GM19463 (cell line): ENCODE measurements around the gene DHX16.

Source experiments
- ATAC-seq: cut with Tn5 transposase; IDR thresholded peaks from one replicate; pipeline ENCODE4 v1.9.1; 2021; ENCODE audit warnings: mild to moderate bottlenecking, moderate library complexity; ENCODE audit not compliant: unreplicated experiment

Gene DHX16

GRCh38 chr6:30641048-30641447 is 31.8 kb downstream of the DHX16 start:
- no peak for ATAC-seq

DNA sequence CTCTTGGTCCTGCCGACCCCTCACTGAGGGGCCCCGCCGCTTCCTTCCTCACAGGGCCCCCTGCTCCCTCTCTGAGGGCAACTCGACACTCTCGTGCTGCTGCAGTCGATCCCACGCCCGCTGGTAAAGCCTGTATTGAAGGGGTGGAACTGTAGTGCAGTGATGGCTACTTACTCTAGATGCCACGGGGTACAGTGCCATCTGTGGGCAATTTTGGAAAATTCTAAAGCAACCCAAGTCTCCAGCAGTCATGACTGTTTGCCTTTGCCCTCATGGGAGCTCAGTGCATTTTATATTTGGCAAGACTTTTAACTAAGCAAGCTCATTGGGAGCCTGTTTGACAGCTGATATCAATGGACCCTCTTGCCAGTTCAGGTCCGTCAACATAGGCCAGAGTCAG is 32.3 kb downstream of the DHX16 start:
- no peak for ATAC-seq

GRCh38 chr6:30635834-30636233 is 37.0 kb downstream of the DHX16 start:
- no peak for ATAC-seq

DNA sequence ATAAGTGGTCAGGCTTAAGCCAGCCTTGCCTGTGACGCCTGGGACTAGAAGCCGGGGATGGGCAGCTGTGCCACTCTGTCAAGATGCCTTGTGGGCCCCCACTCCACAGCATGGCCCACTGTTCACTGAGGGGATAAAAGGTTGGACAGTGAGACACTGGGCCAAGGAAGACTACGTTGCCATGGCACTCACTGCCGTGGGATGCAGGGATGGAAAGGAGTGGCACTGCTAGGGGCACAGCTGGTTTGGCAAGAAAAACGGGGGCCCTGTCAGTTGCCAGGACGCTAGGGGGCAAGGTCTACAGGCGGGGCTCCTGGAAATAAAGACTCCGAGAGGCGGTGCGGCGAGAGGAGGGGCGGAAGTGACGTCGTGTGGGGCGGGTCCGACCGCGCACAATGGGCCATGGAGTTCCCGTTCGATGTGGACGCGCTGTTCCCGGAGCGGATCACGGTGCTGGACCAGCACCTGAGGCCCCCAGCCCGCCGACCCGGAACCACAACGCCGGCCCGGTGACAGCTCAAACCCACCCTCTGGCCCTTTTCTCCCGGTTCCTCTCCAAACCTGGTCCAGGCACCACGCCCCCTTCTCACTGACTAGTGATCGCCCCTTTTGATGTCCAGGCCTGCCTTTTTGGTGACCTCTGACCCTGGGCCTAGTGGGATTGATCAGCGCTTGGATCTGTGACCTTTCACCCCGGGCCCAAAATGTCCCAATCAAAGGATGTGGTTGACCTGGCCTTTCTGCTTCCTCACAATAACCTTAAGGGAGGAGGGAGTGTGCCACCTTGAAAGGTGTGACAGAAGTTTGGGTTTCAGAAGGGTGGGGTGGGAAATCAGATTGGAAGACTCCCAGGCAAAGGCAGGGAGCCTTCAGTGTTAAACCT is 46.1 kb downstream of the DHX16 start, which contains the start of gene ATAT1:
Gene ATAT1 (plus strand): TSS at position 391 of the 883 bp plus-strand sequence.
- peak; percentile 90 for ATAC-seq

DNA sequence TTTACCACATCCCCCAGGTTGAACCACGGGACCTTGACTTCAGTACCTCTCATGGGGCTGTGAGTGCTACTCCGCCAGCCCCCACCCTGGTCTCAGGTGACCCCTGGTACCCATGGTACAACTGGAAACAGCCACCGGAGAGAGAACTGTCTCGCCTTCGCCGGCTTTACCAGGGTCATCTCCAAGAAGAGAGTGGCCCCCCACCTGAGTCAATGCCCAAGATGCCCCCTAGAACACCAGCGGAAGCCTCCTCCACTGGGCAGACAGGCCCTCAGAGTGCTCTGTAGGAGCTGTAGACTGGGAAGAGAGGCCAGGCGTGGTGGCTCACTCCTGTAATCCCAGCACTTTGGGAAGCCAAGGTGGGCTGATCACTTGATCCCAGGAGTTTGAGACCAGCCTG is 47.3 kb downstream of the DHX16 start:
- ATAC-seq: no peak

DNA sequence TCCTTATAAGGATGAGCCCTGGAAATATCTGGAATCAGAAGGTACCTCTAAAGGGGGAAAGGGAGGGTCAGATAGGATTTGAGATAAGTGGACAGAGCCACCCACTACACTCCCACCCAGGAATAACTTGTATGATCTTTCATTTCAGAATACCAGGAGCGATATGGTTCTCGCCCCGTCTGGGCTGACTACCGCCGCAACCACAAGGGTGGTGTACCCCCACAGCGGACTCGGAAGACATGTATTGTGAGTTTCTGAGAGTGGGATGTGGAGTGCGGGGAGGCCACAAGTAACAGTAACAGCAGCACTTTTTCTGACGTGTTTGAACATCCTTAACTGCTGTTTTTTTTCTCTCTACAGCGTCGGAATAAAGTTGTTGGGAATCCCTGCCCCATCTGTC is 53.2 kb downstream of the DHX16 start:
- ATAC-seq: no peak

- ATAC-seq: no peak
Measured at GRCh38 chr6:30618270-30618797, 54.5 kb downstream of the DHX16 start.

GRCh38 chr6:30617565-30618269 is 55.1 kb downstream of the DHX16 start, which contains the start of gene MRPS18B:
MRPS18B (plus strand) TSS chr6:30617840; CDS start chr6:30617866, 26 bp downstream.
- ATAC-seq: peak; percentile 74

DNA sequence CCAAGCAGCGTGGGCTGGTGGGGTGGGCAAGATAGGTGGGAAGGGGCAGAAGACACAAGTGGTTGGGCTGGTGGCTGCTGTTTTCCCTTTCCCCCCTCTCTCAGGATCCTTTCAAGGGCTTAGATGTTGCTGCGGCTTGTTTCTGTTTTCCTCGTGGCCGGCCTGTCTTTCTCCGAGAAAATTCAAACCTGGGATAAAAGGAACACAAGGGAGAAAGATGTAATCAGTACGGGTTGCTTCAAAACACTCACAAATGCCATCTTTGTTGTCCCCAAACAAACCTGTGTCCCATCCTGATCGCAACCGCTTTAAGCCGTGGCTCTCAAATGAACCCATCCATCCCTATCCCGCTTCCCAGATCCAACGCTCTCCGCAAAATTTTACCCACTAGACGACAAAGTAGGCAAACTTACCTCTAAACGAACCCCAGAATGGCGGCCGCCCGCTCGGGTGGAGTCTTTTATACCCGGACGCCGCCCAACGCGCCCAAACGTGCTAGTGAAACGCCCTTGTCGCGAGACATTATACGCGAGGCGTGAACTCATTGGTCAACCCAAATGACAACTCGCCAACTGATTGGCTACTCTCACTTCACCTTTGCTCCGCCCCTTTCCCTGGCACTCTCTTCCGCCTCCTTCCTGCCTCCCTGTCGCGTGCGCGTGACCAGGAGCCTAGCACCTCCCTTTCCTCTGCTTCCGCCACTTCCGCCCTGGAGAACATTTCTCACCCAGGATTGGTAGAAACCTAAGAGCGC is 55.8 kb downstream of the DHX16 start, which contains the start of gene PPP1R10:
Gene PPP1R10 (minus strand): TSS at position 433 of the 754 bp plus-strand sequence. CDS start 7,299 bp downstream, outside the sequence.
- ATAC-seq: peak; percentile 74

GRCh38 chr6:30615958-30616810 is 56.6 kb downstream of the DHX16 start:
- no peak for ATAC-seq

DNA sequence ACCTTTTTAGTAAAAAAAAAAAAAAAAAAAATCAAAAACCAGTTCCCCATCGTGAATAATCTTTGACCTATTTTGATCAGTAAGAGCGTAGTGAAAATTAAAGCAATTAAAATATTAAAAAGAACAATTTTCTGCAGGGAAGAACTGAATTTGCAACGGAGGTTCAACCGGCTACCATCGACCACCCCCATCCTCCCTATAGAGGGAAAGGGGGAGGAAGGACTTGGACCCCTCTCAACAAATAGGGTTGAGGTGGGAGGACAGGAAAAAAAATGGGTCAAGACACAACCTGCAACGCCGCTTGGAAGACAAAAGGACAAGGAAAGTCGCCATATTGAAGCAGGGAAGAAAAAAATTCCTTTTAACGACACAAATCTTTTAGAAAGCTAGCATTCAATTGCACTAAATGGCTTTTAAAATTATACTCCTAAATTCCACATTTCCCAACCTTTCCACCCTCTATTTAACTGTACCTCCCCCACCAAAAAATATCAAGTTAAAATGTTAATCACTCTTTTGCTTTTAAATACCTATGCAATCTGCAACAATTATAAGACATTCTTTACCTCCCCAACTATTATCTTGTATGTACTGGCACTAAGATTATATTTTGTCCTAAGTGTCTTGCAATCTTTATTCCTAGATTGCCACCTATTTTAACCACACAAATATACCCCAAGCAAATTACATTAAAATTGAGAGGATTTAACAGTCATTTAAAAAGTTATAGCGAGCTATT is 57.4 kb downstream of the DHX16 start:
- ATAC-seq: no peak

DNA sequence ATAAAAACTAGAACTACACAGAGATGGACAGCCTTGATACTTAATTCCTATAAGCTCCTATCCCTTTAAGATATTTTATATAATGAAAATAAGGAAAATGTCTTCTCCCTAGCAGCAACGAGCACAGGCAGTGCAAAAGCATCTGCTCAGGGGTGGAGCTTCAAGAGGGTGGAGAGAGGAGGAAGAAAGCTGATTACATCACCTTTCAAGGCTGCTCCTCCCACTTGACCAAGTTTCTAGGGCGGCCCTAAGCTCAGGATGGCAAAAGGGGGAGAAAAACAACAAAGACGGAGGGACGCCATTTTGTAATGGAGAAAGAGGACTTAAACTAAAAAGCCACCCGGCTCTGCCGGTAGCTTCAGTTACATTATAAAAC is 58.0 kb downstream of the DHX16 start:
- peak; percentile 38 for ATAC-seq

GRCh38 chr6:30614044-30614842 is 58.6 kb downstream of the DHX16 start:
- ATAC-seq: no peak

DNA sequence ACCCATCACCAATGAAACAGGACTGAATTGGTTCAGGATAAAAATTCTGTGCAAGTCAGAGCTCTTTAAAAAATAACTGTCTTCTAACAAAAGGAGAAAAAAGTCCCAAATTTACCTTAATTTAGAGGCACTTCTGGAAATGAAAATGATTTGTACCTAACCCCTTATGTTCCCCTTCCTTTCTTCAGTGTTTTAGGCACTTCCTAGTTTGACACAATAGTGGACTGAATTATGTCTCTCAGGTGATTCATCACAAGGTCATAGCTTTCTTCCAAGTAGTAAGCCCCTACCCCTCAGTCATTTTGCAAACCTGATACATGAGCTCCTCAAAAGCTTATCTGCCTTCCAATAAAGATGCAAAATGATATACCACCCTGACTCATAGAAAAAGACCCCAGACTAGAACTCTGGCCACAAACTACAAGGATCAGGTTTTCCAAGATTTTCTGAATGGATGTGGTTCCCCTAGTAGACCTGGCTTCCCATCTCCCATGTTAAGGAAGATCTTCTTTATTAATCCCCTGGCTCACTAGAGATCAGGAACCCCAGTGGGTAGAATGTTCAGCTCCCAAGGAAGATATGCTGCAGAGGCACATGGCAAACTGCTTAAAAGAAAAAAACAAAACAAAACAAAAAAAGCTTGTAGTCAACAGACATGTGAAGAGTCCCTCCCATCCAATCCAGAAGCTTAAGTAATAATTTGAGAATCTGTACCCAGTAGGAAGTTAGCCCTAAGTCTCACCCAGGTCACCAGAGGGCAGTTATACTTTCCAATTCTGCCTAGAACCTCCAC is 59.4 kb downstream of the DHX16 start:
- ATAC-seq: no peak

- ATAC-seq: no peak
Measured at GRCh38 chr6:30612687-30613248, 60.0 kb downstream of the DHX16 start.

- ATAC-seq: no peak
Measured at GRCh38 chr6:30612213-30612612, 60.6 kb downstream of the DHX16 start.

GRCh38 chr6:30611856-30612194 is 61.0 kb downstream of the DHX16 start:
- ATAC-seq: no peak
